ENCODE results near the gene CASQ2. TPM values are rescaled to one million over a fixed set of nuclear protein-coding genes. Genes with fewer than 3 reads are reported as not detected.

The CASQ2 gene
- total RNA-seq, 3 donors from 2014 or later = 0.49 to 30.4 (median 2.1) TPM

DNA sequence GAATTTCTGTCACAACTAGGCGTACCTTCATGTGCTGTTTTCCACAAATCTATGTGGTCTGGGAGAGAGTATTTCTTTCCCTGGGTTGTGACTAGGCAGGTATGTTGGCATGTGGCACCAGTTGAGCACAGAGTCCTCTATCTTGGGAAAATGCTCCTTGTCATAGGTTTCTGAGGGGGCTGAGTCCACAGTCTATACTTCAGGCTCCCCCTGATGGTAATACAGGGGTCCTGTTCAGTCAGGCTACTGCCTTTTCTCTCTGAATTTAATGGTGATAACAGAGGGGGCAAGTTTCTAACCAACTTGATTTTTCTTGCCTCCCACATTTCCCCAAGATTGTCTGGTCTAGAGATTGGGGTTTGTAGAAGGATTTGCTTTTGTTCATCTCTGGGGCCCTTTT lies 90.9 kb downstream of the CASQ2 start:
- H3K36me3 ChIP-seq (ENCODE audit: low read depth) = no peaks in the 10 kb centered on the region
- intact Hi-C loops (cut with DNase I, micrococcal nuclease) = no loop called here

GRCh38 chr1:115677182-115677555 lies 91.3 kb downstream of the CASQ2 start:
- Histone ChIP-seq H3K9me3 (no peaks in the 10 kb centered on the region), H3K4me3 (no peak overlapping the region), H3K4me1 (ENCODE audit: low read depth) (peaks cover 6% of the 10 kb centered on the region), H3K36me3 (ENCODE audit: low read depth) (no peaks in the 10 kb centered on the region)
- no peak for TF ChIP-seq CTCF (IDR thresholded peaks at IDR 0.05)
- intact Hi-C loops (cut with DNase I, micrococcal nuclease) = no loop called here
- no peak for ATAC-seq
- DNase-seq = no peak

More for the DNA sequence above, 90.9 kb downstream of the CASQ2 start:
- TF ChIP-seq CTCF (IDR thresholded peaks at IDR 0.05) = no peak
- peaks cover 6% of the 10 kb centered on the region for H3K4me1 ChIP-seq (ENCODE audit: low read depth)
- H3K4me3 ChIP-seq = no peak overlapping the region
- H3K9me3 ChIP-seq = no peaks in the 10 kb centered on the region
- DNase-seq (no peak), ATAC-seq (no peak)

GRCh38 chr1:115676498-115677181 lies 91.9 kb downstream of the CASQ2 start:
- ATAC-seq (peak; percentile 68), DNase-seq (peak in 1 of 3 donors; percentile 27)
- Histone ChIP-seq H3K36me3 (ENCODE audit: low read depth) (no peaks in the 10 kb centered on the region), H3K9me3 (no peaks in the 10 kb centered on the region), H3K4me1 (ENCODE audit: low read depth) (peaks cover 6% of the 10 kb centered on the region), H3K4me3 (no peak overlapping the region)
- intact Hi-C loops (cut with DNase I, micrococcal nuclease) = no loop called here
- TF ChIP-seq CTCF (IDR thresholded peaks at IDR 0.05) = no peak

- Histone ChIP-seq H3K4me3 (no peak overlapping the region), H3K4me1 (ENCODE audit: low read depth) (peaks cover 23% of the 10 kb centered on the region), H3K36me3 (ENCODE audit: low read depth) (no peaks in the 10 kb centered on the region), H3K9me3 (no peaks in the 10 kb centered on the region)
- ATAC-seq = no peak
- no peak for DNase-seq
- TF ChIP-seq CTCF (IDR thresholded peaks at IDR 0.05) = no peak
- intact Hi-C loops (cut with DNase I, micrococcal nuclease) = no loop called here
Observed at GRCh38 chr1:115672224-115673009, 96.1 kb downstream of the CASQ2 start.

DNA sequence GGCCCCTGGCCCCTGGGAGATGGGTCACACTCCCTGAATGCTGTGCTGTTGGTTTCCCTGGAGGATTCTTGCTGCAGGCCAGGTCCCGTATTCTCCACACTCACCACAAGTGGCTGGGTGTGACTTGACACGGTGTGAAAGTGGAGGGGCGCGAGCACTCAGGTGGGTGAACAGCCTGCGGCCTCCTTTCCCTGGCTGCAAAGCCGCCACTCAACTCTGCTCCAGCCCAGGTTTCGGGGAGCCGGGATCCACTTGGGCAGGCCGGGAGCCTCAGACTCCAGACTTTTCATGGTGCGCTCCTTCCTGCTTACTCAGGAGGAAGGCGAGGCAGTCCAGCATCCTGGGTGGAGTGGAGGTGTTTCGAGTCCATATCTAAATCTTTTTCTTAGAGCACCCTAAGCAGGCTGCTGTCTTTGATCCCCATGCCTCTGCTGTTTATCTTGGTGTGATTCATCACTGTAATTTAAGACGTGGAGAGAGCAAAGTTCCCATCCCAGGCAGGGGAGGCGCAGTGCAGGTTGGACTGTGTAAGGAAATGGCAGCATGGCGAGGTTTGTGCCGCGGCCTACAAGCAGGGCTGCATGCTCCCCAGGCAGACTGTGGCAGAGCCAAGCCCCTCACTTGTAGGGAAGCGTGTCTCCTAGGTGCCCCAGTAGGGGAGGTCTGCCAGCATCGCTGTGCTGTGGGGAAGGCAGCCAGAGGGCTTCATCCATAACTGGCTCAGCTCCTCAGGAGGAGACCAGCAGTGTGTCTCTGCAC lies 97.2 kb downstream of the CASQ2 start:
- H3K4me1 ChIP-seq (ENCODE audit: low read depth) = peaks cover 19% of the 10 kb centered on the region
- no peak for TF ChIP-seq CTCF (IDR thresholded peaks at IDR 0.05)
- intact Hi-C loops (cut with DNase I, micrococcal nuclease) = no loop called here
- no peaks in the 10 kb centered on the region for H3K9me3 ChIP-seq
- peak; percentile 71 to 75 (median 73) for DNase-seq
- no peak overlapping the region for H3K4me3 ChIP-seq
- peak; percentile 89 for ATAC-seq
- no peaks in the 10 kb centered on the region for H3K36me3 ChIP-seq (ENCODE audit: low read depth)

Measured in mucosa of descending colon (tissue), 3 donors.